DMS114 treated with DMSO at 0.1 percent for 48 hours (cell line): ENCODE data around the gene PTK7.

Experiments
- DNase-seq: peaks from one replicate; lab custom pipeline; 2025; ENCODE audit not compliant: unreplicated experiment; lab: John Stamatoyannopoulos, UW

Gene PTK7

DNA sequence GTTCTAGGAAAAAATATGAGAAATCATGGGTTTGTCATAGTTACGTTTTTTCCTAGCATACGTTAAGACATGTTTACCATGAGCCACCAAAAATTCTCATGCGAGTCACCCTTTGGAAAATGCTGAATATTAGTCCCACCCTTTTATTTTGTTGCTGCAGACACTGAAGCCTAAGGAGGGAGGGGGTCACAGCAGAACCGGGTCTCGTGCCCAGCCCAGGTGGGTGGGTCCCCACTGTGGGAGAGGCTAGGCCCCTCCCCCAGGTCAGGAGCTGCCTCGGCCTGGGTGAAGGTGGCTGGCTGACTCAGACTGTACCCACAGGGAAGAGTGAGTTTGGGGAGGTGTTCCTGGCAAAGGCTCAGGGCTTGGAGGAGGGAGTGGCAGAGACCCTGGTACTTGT, 68.8 kb downstream of the PTK7 start:
- no peak for DNase-seq

- DNase-seq = no peak
These were observed 70.1 kb downstream of the PTK7 start for GRCh38 chr6:43146261-43146660.

GRCh38 chr6:43146709-43147688, 70.9 kb downstream of the PTK7 start:
- DNase-seq = no peak

DNA sequence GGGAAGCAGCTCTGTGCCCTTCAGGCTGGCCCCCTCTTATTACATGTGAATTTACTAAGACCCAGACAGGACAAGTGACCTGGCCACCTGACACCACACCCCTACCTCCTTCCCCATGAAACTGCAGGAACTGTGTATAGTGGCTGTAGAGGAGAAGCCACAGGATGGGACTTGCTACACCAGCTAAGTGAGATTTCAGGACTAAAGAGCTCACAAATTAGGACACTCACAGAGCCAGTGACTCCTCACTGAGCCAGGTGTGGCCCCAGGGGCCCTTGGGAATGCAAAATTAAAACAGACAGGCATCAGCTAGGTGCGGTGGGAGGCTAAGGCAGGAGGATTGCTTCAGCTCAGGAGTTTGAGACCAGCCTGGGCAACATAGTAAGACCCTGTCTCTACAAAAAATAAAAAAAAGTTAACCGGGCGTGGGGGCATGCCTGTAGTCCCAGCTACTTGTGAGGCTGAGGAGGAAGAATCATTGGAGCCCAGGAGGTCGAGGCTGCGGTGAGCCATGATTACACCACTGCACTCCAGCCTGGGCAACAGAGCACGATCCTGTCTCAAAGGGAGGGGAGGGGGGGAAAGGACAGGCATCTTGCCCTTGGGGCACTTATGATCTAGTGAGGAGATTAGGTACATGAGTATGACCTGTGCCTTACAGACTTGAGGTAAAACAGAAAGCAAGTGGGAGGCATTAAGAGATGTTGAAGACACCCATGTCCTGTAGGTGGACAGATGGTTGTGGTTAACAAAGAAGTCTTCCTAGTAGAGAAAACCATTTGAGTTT, 71.8 kb downstream of the PTK7 start:
- DNase-seq = no peak

GRCh38 chr6:43149265-43149664, 73.2 kb downstream of the PTK7 start:
- DNase-seq = no peak

DNA sequence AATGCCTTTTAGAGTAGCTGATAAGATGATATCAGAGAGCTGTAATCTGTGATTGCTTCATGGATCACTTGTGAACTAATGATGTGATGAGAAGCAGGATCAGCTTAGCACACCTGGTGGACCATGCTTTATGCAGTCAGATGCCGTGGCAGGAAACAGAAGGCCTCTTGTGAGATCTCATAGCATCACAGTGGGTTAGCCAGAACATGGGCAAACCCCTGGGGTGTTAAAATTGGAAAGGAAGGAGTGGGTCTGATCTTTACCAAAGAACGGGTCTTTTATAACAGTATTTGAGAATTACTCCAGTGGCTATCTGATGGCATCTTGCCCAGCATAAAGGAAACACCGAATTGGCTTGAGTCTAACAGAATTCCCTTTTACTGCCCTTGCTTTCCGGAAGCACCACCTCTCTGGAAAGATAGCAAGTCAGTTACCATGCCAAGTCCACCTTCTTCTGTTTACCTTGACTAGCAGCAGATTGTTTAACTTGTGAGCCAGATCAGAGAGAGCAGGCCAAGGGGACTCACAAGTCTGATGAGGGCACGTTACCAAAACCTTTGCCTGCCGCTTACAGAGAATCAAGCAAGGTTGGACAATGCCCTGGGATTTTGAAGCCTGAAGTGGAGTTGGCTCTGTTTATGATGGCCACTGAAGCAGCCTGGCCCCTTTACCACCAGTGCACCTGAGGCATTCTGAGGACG, 74.1 kb downstream of the PTK7 start:
- DNase-seq = no peak

GRCh38 chr6:43159599-43159998, 83.5 kb downstream of the PTK7 start:
- no peak for DNase-seq

DNA sequence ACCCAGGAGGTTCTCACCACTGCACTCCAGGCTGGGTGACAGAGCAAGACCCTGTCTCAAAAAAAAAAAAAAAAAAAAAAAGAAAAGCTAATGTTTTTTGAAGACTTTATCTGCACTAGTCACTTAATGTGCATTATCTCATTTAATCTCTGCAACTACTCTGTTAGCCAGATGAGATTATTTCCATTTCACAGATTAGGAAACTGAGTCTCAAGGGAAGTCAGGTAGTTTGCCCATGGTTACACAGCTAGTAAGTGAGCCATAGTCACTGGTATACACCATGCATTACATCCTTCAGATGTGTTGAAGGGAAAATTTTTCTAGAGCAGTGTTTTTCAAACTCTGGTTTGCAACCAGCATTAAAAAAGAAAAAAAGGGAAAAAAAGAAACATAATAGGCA, 87.8 kb downstream of the PTK7 start:
- DNase-seq = no peak

DNA sequence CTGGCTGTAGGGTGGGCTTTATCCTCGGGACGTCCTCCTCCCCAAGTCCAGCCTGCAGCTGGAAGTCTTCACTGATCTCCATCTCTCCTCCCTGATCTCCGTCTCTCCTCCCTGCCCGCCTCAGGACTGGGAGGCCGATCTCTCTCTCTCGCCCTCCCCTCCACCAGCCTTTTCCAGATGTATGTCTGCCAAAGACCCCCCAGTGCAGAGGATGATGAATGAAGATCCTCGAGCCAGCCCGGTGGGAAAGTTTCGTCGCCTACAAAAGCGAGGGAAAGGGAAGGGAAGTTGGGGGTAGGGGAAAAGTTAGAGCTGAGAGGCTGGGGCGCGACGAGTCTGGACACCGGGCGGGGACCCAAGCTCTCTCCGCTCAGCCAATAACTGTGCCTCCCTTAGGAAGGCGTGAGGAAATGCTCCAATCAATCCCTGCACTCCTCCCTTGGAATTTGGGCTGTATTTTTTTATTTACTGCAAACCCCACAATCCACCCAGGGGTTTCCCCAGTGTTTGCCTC, 94.4 kb downstream of the PTK7 start:
- peak; percentile 95 for DNase-seq

- peak; percentile 99 for DNase-seq
These were observed 95.0 kb downstream of the PTK7 start, which contains the start of gene SRF for GRCh38 chr6:43170931-43171706. Gene SRF (plus strand): TSS chr6:43171269. CDS start chr6:43171657, 388 bp downstream.

GRCh38 chr6:43171707-43172103, 95.6 kb downstream of the PTK7 start:
- no peak for DNase-seq

DNA sequence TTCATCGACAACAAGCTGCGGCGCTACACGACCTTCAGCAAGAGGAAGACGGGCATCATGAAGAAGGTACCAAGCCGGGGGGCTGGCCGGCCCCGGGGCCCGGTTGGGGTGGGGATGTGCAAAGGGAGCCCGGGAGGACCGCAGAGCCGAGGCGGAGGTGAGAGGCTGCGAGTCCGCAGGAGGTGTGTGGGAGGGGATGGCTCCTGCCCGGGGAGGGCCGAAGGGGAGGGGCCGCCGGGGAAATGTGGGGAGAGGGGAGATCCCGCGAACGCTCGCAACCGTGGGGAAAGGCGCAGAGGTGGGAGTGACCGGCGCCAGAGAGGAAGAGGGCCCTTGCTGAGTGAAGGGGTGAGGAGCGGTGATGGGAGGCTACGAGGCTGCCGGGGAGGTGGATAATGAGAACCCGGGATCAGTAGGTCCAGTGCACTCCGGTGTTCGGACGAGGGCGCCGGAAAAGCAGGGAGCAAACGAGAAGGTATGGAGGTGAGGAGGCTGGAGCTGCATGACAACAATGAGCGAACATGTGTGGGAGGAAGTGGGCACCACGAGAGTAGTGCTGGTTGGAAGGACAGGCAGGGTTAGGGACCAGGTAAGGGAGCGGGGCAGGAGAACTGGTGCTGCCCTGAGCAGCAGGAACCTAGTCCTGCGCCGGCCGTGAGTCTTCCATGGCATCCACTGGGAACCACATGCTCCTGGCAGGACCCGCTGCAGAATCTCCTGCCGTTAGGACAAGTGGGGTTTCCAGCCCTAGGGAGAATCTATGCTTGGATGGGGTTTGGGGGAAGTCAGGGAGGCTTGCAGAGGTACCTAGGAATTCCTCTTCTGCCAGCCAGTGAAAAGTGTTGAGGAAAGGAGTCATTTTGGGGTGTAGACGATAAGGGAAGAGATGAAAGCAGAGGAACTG, 96.2 kb downstream of the PTK7 start:
- DNase-seq = no peak

DNA sequence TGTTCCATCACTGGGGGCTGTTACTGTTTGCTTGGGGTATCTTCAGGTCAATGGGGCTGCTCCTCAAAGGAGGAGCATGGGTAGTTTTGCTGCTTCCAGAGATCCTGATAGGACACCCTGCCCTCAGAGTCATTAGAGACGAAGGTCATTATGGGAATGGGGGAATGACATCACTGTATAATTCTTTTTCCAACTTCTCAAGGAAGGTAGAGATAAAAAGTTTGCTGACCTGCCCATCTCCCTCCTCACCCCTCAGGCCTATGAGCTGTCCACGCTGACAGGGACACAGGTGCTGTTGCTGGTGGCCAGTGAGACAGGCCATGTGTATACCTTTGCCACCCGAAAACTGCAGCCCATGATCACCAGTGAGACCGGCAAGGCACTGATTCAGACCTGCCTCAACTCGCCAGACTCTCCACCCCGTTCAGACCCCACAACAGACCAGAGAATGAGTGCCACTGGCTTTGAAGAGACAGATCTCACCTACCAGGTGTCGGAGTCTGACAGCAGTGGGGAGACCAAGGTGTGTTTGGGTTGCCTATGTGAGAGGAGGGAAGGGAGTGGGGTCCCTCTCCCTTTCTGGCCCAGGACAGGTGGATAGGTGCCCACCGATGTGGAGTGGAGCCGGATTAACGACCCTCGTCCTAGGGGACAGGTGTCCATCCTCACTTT, 97.6 kb downstream of the PTK7 start:
- no peak for DNase-seq

DNA sequence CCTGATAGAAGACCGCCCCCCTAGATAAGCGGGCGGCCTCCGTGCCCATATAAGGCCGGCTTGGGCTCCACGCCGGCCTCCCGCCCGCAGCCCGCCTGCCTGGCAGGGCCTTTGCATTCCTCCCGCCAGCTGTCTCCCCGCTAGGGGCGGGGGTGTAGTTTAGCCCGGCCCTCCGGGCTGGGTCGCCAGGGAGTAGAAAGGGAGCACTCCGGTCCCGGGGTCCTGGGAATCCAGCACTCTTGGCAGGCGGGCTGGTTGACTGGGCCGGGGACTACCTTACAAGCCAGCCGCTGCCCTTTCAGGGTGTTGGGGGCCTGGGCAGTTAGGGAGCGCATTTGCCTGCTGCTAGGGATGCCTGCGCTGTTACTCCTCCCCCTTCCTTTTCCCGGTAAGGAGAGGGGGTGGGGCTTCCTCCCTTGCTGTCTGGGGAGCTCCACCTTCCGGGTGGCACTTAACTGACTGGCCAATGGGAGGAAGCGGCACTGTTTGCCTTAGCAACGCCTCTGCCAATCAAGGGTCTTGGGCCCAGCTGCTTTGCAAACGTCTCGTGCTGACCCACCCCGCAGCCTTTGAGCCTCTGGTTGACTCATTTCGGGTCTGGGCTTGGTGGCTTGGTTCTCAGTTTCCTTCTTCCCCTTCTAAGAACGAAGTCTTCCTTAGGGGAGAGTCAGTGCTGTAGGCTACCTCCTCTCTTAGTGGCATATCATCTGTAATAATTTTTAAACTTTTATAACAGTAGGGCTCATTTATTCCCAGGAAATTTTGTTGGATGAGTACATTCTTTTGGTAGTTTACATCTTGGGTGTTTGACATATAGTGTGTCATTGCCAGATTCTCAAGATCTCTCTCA, 98.4 kb downstream of the PTK7 start:
- DNase-seq = peak; percentile 92

- DNase-seq = no peak
These were observed 99.7 kb downstream of the PTK7 start for GRCh38 chr6:43175676-43176422.

DNA sequence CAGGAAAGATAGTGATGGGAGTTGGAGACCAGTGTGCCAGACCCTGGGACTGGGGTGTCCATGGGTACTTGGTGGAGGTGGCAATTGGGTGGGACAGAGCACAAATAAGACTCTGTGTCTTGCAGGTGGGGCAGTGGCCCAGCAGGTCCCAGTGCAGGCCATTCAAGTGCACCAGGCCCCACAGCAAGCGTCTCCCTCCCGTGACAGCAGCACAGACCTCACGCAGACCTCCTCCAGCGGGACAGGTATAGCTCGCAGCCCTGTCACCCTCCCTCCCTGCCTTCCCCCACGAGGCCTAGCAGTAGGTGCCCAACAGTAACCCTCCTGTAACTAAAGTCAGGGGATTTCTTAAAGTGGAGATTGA, 100.3 kb downstream of the PTK7 start:
- no peak for DNase-seq

GRCh38 chr6:43178150-43178549, 102.0 kb downstream of the PTK7 start:
- no peak for DNase-seq
